Fibroblast of mammary gland (primary cell): ENCODE results near the gene HSPA1B.
A peak's percentile ranks its signal among the peaks of the same experiment; 100 is the strongest.

Experiments
- DNase-seq: peaks from one replicate; pipeline ENCODE4 v3.0.0-alpha.2; 2010; ENCODE audit warnings: low read depth
- H3K4me3 ChIP-seq: 2 replicates; pipeline ENCODE4 v1.5.1; 2011; ENCODE audit warnings: low read depth, mild to moderate bottlenecking, low read length, moderate library complexity; ENCODE audit not compliant: control insufficient read depth
- CTCF ChIP-seq: conservative IDR thresholded peaks from 2 replicates; pipeline ENCODE4 v1.5.1; 2011; ENCODE audit warnings: low read depth, low read length, inconsistent platforms; ENCODE audit not compliant: control insufficient read depth, insufficient read depth

Gene HSPA1B

GRCh38 chr6:31827286-31828079 lies at the start of gene HSPA1B:
Gene HSPA1B, plus strand, starts transcription at chr6:31827738. Its CDS starts 213 bp downstream, at chr6:31827951.
- peak; percentile 100 for DNase-seq
- no peak for TF ChIP-seq CTCF
- H3K4me3 ChIP-seq, result peak within 1 kb of the TSS; percentile 75

- H3K4me3 ChIP-seq, result no peak overlapping the region
- DNase-seq, result no peak
- no peak for TF ChIP-seq CTCF
Measured at GRCh38 chr6:31778193-31778592, 49.3 kb upstream of the HSPA1B start.

GRCh38 chr6:31778999-31779885 lies 48.3 kb upstream of the HSPA1B start:
- no peak overlapping the region for H3K4me3 ChIP-seq
- no peak for DNase-seq
- TF ChIP-seq CTCF, result no peak

- no peak overlapping the region for H3K4me3 ChIP-seq
- no peak for DNase-seq
- no peak for TF ChIP-seq CTCF
Measured at GRCh38 chr6:31779908-31780307, 47.6 kb upstream of the HSPA1B start.

- no peak for TF ChIP-seq CTCF
- no peak for DNase-seq
- H3K4me3 ChIP-seq, result no peak overlapping the region
Measured at GRCh38 chr6:31780507-31781243, 46.9 kb upstream of the HSPA1B start.

- DNase-seq, result no peak
- TF ChIP-seq CTCF, result no peak
Measured at GRCh38 chr6:31781244-31782125, 46.1 kb upstream of the HSPA1B start.

More at GRCh38 chr6:31781244-31782125, 46.1 kb upstream of the HSPA1B start:
- H3K4me3 ChIP-seq, result no peak overlapping the region
